DMS114 treated with DMSO at 0.1 percent for 48 hours (cell line): ENCODE measurements around the gene NXPH3.

Experiments
- DNase-seq: peaks from one replicate; lab custom pipeline; 2025; ENCODE audit not compliant: unreplicated experiment; lab: John Stamatoyannopoulos, UW

Gene NXPH3

DNA sequence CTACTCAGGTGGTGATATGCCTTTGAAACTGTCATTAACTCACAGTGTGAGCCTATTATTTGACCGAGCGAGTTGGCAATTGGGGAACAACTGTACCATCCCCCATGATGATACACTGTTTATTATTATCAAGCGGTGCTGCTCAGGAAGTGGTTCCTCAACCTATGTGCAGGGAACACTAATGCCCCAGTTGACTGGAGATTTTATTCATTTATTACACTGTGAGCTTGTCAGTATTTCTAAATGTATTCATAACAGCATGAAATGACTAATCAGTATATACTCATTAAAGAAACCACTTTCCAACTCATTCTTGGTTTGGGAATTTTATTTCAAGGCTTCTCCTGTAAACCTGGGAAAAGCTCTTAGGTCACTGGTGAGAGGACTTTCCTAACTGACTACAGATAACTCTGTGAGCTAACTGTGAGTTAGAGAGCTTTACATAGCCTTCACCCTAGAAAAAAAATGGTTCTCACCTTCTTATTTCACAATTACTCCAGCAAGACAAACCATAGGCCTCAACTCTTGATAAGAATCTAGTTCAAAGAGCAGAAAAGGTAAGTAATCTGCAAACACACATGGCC is 42.4 kb downstream of the NXPH3 start:
- no peak for DNase-seq

DNA sequence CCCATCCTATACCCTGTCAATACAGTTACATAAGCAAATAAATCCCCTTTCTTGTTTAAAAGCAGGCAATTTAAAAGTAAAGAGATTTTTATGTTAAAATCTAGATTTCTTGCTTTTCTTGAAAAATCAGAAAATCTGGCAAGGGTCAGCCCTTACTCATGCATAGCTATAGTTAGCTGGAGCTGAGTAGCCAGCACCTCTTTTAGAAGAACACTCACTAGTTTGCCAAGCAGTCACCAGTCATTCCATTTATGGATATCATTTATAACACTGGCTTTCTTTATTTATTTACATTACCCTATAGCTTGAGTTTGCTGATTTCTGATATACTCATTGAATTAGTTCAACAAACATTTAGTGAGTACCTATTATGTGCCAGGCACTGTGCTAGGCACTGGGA is 45.7 kb downstream of the NXPH3 start:
- no peak for DNase-seq

DNA sequence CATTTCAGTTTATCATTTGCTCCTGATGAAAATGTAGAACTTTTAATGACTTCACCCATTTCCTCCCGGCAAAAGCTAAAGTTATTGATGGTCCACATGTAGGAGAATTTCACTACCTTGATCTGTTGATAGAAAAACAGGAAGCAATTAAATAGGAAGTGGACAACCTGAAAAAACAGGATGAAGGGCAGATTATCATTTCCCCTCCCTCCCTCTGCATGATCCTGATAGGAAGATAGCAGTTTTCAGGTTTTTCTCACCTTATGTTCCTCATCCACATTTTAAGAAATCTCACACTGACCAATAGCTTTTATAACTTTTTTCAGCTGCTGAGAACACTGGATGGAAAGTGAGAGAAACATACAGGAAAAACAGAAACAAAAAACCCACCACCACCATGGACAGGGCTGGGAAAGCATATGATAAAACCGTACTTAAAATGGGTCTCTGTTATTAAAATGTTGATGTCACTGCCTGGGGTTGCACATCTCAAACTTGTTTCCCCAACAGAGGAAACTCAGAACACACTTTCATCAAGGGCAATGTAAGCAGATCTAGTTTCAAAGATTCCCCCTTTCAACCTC is 46.4 kb downstream of the NXPH3 start:
- DNase-seq = no peak

DNA sequence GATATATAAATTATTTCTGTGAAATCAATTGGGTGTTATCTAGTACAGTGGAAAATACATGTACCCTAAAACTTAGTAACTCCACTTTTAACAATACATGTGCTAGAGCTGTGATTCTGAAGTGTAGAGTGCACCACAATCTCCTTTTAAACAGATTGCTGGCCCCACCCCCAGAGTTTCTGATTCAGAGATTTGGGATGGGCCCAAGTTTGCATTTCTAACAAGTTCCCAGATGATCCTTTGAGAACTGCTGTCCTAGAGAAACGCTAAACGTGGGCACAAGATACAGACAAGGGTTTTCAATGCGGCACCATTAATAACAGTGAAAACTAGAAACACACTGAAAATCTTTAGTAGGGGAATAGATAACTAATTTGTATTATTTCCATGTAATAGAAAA is 49.2 kb downstream of the NXPH3 start:
- DNase-seq = no peak

DNA sequence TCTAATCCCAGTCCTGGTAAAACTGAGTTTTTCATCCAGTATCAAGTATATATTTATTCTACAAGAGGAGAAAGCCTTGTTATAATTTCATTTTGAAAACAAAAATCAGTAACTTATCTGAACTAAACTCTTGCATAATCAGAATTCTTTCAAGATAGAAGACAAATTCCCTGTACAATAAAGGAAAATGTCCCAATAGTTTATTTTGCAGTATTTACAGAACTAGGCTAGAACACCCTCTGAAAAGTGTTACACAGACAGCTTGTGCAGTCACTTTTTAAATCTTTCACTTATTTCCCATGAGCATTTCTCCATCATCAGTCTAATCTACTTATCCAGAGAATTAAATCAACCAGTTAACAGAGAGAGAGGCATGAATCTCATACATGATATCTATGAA is 53.8 kb downstream of the NXPH3 start:
- DNase-seq = no peak

DNA sequence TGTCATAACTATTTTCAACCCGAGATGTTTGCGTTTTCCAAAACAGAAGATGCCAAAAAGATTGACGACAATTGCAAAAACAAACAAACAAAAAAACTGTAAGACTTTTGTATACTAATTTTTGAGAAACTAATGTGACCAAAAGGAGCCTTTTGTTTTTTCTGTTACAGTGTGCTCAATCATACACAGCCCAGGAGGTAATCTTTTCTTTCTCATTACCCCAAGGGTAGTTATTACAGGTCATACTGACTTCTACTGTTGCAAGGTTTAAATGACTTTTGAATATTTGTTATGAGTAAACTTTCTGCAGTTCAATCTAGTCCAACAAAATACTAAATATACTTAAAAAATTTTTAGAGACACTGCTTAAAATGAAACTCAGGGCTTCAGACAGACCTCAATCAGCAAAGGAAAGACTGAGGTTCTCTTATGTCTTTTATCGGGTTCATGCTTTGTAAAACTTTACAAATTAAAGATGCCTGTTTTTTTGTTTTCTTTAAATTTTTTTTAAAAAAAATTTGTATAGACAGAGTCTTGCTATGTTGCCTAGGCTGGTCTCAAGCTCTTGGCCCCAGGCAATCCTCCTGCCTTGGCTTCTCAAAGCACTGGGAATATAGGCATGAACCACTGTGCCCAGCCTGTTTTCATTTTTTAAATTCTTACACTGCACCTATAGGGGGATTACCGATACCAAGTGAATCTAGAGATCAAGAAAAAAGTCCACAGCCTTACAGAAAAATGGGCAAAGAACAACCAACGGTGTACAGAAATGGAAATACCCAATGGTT is 54.6 kb downstream of the NXPH3 start:
- no peak for DNase-seq

DNA sequence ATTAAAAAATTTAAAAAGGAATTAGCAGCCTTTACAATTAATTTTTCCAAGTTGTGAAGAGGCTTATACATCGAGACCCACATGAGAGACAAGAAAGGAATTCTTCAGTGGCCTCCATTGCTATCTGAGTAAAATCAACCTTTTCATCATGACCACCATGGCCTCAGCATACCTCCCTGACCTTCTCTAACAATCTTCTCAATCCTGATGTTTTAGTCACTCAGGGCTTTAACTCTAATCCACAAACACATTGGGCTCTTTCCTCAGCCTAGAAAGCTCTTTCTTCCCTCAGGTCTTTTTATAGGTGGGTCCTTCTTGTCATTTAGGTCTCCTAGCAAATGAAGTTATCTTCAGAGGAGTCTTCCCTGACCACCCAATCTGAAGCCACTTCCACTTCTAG is 55.8 kb downstream of the NXPH3 start:
- DNase-seq = no peak
